ENCODE data around the gene MAP2K1. TPM values are rescaled to one million over a fixed set of nuclear protein-coding genes. Genes with fewer than 3 reads are reported as not detected.

Gene MAP2K1
- total and polyA plus RNA-seq, 9 of the 15 experiments (the other 6 are each of a cell fraction or from before 2014, with no cell fraction given), result 7.5 to 58.3 (median 30.0) TPM

GRCh38 chr15:66400351-66400774 is 13.7 kb downstream of the MAP2K1 start (continued):
- TF ChIP-seq GMEB1 (CRISPR knock-in tag; IDR thresholded peaks at IDR 0.05), result no peak
- TF ChIP-seq TCF7L2 (IDR thresholded peaks at IDR 0.05; ENCODE audit: low read depth, low read length), result no peak
- TF ChIP-seq RFX7 (CRISPR knock-in tag; IDR thresholded peaks at IDR 0.05), result no peak
- TF ChIP-seq PKNOX1 (IDR thresholded peaks at IDR 0.05), result no peak
- TF ChIP-seq FOXJ2 (tag; IDR thresholded peaks at IDR 0.05), result no peak
- TF ChIP-seq ZNF407 (IDR thresholded peaks at IDR 0.05; ENCODE audit: low read depth), result no peak
- no peak for TF ChIP-seq GABPB1 (CRISPR knock-in tag; IDR thresholded peaks at IDR 0.05)
